GM04503 (cell line): ENCODE results near the gene CWC27.
"Not testable (repeated sequence)": the region's sequence is repeated elsewhere in the genome, so short reads cannot be mapped to it uniquely, and the experiment has no call there.

Source experiments
- DNase-seq: peaks from one replicate; pipeline ENCODE4 v3.0.0-alpha.2; 2012; ENCODE audit warnings: low read depth

The CWC27 gene

DNA sequence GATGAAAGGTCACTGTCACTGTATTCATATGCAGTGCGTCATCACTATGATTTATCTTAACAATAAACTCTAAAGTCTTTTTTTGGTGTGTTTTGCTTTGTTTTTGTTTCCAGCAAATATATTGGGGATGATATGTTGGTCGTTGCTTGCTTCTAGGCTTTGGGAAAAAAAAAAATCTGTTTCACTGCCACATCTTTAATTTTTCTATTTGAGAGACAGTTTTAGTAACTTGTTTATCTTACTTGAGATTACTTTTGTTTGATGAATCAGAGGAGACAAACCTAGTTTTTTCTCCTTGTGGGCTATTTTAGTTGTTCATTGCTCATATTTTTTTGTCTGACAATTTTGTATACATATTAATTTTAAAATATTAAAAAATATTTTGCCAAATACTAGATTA lies 19.4 kb downstream of the CWC27 start:
- DNase-seq = no peak

GRCh38 chr5:64789457-64789856 lies 20.7 kb downstream of the CWC27 start:
- no peak for DNase-seq

DNA sequence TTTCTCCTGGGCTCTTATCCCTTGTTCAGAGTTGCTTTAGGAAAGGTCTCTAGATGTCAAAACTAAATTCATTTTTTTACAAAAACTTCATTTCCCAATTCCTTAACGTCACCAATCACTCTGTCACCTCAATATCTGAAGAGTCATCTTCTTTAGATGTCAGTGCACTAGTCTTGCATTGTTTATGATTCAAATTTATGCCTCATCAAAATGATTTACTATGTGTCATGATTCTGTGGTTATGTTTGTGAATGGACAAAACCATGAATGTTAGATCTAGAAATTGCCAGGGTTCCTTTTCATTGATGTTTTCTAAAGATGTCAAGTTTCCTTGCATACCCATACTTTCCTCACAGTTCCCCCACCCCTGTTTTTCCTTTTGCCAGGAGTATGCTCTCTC lies 21.5 kb downstream of the CWC27 start:
- DNase-seq = no peak

- no peak for DNase-seq
Observed at GRCh38 chr5:64792469-64792868, 23.7 kb downstream of the CWC27 start.

GRCh38 chr5:64794053-64794770 lies 25.5 kb downstream of the CWC27 start:
- no peak for DNase-seq

GRCh38 chr5:64796301-64796700 lies 27.6 kb downstream of the CWC27 start:
- no peak for DNase-seq

DNA sequence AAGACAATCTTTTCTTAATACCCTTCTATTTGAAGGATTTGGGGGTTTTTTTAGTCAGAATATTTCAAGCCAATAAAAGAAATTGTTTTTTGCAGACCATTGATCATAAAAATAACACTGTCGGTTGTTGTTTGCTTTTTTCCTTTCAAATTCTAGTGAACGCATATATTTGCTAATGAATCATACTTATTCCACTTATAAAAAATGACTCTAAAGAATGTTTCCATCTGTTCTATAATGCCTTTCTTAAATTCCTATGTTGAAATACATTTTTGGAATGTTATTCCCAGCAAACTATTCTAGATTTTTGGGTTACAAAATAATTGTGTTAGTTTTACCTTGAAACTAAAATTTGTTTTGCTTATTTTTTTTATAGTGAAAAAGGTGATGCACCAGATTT lies 32.2 kb downstream of the CWC27 start:
- DNase-seq = no peak

GRCh38 chr5:64806537-64806936 lies 37.8 kb downstream of the CWC27 start:
- DNase-seq = no peak

GRCh38 chr5:64807520-64807919 lies 38.8 kb downstream of the CWC27 start:
- no peak for DNase-seq

DNA sequence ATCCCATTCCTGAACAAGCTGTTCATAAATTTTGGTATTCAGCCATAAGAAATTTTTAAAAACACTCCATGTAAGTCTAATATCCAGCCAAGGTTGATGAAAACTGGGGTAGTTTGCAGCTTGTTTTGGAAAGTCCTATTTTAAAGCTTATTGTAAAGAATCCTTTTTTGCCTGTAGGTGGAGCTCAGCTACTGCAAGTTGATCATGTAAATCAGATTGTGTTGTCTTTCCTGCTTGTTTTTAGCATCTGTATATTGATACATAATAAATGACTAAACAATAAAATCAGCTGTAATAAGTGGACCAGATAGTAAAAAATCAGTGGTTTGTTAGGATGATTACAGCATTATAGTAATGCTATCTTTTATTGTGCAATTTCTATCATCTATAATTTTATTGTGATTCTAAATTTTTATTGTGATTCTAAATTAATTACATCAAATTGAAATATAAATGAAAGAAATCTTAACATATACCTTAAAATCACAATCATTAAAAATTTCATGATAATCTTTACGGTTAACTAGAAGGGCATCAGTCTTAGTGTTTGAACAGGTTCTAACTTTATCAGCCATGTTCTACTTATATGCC lies 42.4 kb downstream of the CWC27 start:
- peak; percentile 11 for DNase-seq

DNA sequence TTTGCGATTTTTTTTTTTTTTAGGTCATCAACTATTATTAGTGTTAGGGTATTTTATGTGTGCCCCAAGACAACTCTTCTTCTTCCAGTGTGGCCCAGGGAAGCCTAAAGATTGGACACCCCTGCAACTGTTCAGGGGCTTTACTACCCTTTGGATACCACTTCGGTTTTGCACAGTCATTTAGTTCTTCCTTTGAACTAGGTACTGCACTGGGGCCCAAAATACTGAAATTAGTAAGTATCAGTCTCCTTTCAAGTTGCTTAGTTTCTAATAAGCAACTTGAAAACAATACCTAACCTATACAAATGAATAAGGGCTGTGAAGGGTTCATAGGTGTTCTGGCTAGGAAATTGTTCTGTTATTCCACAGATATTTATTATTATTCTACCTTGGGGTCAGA lies 45.3 kb downstream of the CWC27 start:
- no peak for DNase-seq

- DNase-seq = no peak
Observed at GRCh38 chr5:64818245-64818644, 49.5 kb downstream of the CWC27 start.

DNA sequence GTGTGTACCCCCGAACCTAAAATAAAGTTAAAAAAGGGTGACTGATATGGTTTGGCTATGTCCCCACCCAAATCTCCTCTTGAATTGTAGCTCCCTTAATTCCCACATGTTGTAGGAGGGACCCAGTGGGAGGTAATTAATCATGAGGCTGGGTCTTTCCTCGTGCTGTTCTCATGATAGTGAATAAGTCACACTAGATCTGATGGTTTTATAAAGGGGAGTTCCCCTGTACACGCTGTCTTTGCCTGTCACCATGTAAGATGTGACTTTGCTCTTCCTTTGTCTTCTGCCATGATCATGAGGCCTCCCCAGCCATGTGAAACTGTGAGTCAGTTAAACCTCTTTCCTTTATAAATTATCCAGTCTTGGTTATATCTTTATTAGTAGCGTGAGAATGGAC lies 50.6 kb downstream of the CWC27 start:
- DNase-seq = not testable (repeated sequence)

GRCh38 chr5:64822320-64822719 lies 53.6 kb downstream of the CWC27 start:
- no peak for DNase-seq

DNA sequence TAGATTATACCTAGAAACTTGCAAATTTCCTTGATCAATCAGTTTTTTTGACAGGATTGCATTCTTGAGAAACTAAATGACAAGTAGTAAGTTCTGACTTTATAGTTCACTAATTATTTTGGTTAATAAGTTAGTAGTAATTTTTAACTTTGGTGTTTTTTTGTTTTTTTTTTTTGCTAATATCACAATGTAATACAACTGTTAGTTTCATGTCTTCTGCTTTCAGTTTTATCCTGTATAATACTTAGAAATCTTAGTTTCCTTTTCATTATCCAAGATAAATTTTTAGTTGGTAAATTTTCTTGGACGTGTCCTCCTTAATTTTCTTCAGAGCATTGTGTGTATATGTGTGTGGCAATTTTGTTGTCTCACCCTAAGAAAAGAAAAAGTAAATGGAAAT lies 57.8 kb downstream of the CWC27 start:
- DNase-seq = no peak

DNA sequence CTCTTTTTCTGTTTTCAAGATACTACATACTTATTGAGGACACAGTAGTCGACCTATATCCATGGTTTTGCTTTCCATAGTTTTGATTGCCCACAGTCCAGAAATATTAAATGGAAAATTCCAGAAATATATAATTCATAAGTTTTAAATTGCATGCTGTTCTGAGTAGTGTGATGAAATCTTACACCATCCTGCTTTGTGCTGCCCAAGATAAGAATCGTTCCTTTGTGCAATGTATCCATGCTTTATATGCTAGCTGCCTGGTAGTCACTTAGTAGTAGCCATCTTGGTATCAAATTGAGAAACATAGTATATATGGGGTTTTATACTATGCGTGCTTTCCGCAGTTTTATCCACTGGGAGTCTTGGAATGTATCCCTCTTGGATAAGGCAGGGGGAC lies 59.0 kb downstream of the CWC27 start:
- no peak for DNase-seq

GRCh38 chr5:64830650-64831049 lies 61.9 kb downstream of the CWC27 start:
- not testable (repeated sequence) for DNase-seq

GRCh38 chr5:64831996-64832395 lies 63.3 kb downstream of the CWC27 start:
- no peak for DNase-seq

DNA sequence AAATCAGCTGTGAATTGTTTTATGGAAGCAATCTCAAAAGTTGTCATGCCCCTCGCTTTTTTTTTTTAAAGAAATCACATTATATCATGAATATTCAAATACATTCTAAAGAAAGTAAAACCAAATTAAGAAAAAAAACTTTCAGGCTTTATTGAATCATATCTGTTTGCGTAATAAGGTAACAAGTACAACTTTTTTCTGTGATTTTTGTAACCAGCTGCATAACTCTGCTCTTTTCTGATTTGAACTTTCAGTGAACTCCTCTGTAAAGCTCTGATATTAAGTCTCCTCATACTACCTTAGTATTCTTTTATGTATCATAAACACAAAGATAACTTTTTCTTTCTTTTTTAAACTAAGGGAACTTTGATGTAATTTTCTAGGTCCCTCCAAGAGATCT lies 65.3 kb downstream of the CWC27 start:
- no peak for DNase-seq

GRCh38 chr5:64834611-64835010 lies 65.9 kb downstream of the CWC27 start:
- no peak for DNase-seq

DNA sequence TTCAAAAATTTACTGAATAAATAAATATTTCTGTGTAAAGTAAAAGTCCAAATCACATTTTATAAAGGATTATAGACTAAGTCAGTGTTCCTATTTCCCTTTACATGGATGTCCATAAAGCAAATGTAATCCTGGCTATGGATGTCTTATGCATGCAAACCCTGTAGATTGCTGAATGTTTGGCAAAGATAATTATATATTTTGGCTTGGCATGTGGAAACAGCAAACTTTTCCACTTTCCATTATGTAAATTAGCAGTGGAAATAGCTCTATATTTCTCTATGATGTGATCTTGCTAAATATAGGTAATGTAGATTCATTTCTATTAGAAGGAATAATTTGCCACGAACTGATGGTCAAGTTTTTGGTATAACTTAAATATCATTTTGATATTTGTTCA lies 66.5 kb downstream of the CWC27 start:
- DNase-seq = no peak

- DNase-seq = no peak
Observed at GRCh38 chr5:64836190-64836755, 67.5 kb downstream of the CWC27 start.

DNA sequence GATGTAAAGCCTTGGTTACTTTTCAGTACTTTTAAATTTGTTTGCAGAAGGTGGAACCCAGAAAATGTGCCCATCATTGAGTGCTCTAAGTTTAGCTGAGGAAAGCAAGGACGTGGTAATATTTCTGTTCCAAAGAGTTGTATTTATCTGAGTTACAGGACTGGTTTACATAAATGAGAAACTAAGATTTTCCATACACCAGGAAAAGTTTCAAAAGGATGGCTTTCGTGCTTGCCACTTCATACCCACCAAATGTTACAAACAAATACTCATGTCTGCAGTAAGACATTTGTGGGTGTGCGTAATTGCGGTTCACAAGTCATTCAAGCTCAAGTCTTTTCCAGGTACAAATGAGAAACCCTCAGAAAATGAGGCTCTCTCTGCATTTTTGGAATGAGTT lies 68.1 kb downstream of the CWC27 start:
- DNase-seq = no peak

- no peak for DNase-seq
Observed at GRCh38 chr5:64838376-64838775, 69.6 kb downstream of the CWC27 start.
